D721Med (cell line): Measurements from ENCODE around the gene CNTNAP2.

ENCODE experiments used
- DNase-seq: peaks from one replicate; pipeline ENCODE4 v3.0.0; 2011; ENCODE audit warnings: low spot score; ENCODE audit not compliant: insufficient read length
- FAIRE-seq: peaks from 2 replicates; lab custom pipeline; 2011; peaks lifted over from hg19 to GRCh38; lab: Jason Lieb, UNC
- TF ChIP-seq, protein P1 (sequence below): IDR thresholded peaks from 2 replicates; pipeline ENCODE4 v1.5.1; 2012; ENCODE audit warnings: mild to moderate bottlenecking, control low read depth; ENCODE audit not compliant: insufficient read depth; ENCODE audit errors: missing control alignments

The CNTNAP2 gene

DNA sequence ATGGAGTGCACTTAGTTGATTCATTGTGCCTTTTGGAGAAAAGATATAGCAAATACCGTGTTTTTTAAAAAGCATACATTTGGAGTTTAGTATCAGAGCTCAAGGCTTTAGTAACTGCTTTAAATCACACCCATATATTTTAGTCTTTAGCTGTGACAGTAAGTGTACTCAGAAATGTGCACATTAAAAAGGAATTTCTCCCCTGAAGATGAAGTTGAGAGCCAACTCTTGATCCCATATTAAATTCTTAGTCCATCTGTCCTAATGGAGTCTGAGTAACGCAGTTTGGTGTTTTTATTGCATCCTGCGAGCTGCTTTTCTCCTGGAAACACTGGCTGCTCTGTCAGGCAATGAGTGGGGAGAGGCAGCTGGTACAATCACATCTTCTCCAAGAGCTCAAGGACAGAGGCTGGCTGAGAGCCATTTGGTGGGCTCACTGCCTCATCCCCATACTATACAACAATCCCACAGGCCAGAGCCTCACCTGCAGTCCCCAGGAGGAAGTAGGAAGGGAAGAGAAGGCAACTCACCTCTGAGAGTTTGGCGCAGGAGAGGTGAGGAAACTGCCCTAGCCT lies 2000.3 kb downstream of the CNTNAP2 start:
- FAIRE-seq (no peak), DNase-seq (no peak)
- TF ChIP-seq, protein P1, sequence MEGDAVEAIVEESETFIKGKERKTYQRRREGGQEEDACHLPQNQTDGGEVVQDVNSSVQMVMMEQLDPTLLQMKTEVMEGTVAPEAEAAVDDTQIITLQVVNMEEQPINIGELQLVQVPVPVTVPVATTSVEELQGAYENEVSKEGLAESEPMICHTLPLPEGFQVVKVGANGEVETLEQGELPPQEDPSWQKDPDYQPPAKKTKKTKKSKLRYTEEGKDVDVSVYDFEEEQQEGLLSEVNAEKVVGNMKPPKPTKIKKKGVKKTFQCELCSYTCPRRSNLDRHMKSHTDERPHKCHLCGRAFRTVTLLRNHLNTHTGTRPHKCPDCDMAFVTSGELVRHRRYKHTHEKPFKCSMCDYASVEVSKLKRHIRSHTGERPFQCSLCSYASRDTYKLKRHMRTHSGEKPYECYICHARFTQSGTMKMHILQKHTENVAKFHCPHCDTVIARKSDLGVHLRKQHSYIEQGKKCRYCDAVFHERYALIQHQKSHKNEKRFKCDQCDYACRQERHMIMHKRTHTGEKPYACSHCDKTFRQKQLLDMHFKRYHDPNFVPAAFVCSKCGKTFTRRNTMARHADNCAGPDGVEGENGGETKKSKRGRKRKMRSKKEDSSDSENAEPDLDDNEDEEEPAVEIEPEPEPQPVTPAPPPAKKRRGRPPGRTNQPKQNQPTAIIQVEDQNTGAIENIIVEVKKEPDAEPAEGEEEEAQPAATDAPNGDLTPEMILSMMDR = no peak

GRCh38 chr7:148118371-148118770 lies 2001.8 kb downstream of the CNTNAP2 start:
- TF ChIP-seq, protein P1 = no peak
- FAIRE-seq = no peak
- DNase-seq = no peak

DNA sequence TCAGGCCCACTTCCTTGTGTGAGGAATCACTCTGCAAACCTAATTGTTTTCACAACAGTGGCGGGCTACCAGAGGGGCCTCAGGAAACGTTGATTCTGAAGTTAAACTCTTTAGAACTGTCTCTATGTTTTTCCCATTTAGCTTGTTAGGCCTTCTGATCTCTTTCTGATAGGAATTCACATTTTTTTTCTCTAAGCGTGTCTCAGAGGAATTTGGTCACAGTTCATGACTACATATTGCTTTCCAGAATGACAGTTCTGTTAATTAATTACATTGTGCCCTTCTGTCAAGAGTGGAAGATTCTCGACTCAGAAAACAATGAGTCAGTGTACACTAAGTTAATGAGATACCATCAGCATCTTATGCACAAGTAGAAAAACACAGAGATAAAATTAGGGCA lies 2004.8 kb downstream of the CNTNAP2 start:
- FAIRE-seq (no peak), DNase-seq (no peak)
- TF ChIP-seq, protein P1 = no peak

GRCh38 chr7:148121847-148122246 lies 2005.2 kb downstream of the CNTNAP2 start:
- TF ChIP-seq, protein P1 = no peak
- no peak for FAIRE-seq
- no peak for DNase-seq

GRCh38 chr7:148124477-148124876 lies 2007.9 kb downstream of the CNTNAP2 start:
- FAIRE-seq (no peak), DNase-seq (no peak)
- TF ChIP-seq, protein P1 = no peak

- TF ChIP-seq, protein P1 = no peak
- DNase-seq (no peak), FAIRE-seq (no peak)
Measured at GRCh38 chr7:148127374-148127773, 2010.8 kb downstream of the CNTNAP2 start.

- TF ChIP-seq, protein P1 = no peak
- DNase-seq = no peak
- no peak for FAIRE-seq
Measured at GRCh38 chr7:148129023-148129422, 2012.4 kb downstream of the CNTNAP2 start.
